H1 (cell line): ENCODE results near the gene SHLD1. TPM values are rescaled to one million over a fixed set of nuclear protein-coding genes. Genes with fewer than 3 reads are reported as not detected.
A peak's percentile ranks its signal among the peaks of the same experiment; 100 is the strongest.

Experiments used
- CTCF ChIA-PET: fragments of 300-600 bp; sonication (Branson Sonifier 250); formaldehyde crosslinking; loops from one replicate; lab custom pipeline; 2021; ENCODE audit not compliant: partially characterized antibody; lab: Charles Lee
- POLR2A ChIA-PET: fragments of 300-600 bp; sonication (Branson Sonifier 250); formaldehyde crosslinking; loops from one replicate; lab custom pipeline; 2021; ENCODE audit warnings: inconsistent platforms; ENCODE audit not compliant: partially characterized antibody; lab: Charles Lee
- DNase-seq, 2 experiments: peaks; one replicate each; pipeline versions ENCODE4 v3.0.0 to v3.0.0-alpha.2; 2010 to 2022; ENCODE audit warnings: low spot score in 2 of 2, low read depth in 1 of 2, mixed read lengths in 1 of 2
- FAIRE-seq: peaks from 2 replicates; lab custom pipeline; 2011; peaks lifted over from hg19 to GRCh38; lab: Jason Lieb, UNC
- H2AFZ ChIP-seq: 2 replicates; pipeline ENCODE4 v1.8.1; 2012; ENCODE audit warnings: low read length, inconsistent platforms
- H2AK5ac ChIP-seq: 2 replicates; pipeline ENCODE4 v1.6.1; 2013; ENCODE audit warnings: low read depth, low read length
- H2BK120ac ChIP-seq: replicated peaks from 2 replicates; pipeline ENCODE3; 2013; ENCODE audit warnings: low read depth, low read length, inconsistent platforms
- H2BK12ac ChIP-seq: 2 replicates; pipeline ENCODE4 v1.6.1; 2013; ENCODE audit warnings: low read depth, low read length
- H2BK15ac ChIP-seq: 2 replicates; pipeline ENCODE4 v1.6.1; 2013; ENCODE audit warnings: low read length
- H2BK20ac ChIP-seq: 2 replicates; pipeline ENCODE4 v1.6.1; 2013; ENCODE audit warnings: low read length
- H2BK5ac ChIP-seq: 2 replicates; pipeline ENCODE4 v1.6.1; 2013; ENCODE audit warnings: low read depth, low read length
- H3K14ac ChIP-seq: 2 replicates; pipeline ENCODE4 v1.6.1; 2013; ENCODE audit warnings: inconsistent platforms; ENCODE audit not compliant: insufficient read length
- H3K18ac ChIP-seq: 2 replicates; pipeline ENCODE4 v1.6.1; 2013; ENCODE audit warnings: low read length; ENCODE audit errors: extremely low read depth
- H3K23ac ChIP-seq: 2 replicates; pipeline ENCODE4 v1.6.1; 2013; ENCODE audit warnings: inconsistent platforms; ENCODE audit not compliant: insufficient read length
- H3K23me2 ChIP-seq: 2 replicates; pipeline ENCODE4 v1.6.1; 2013; ENCODE audit warnings: low read depth, low read length
- H3K27ac ChIP-seq: 2 replicates; pipeline ENCODE4 v1.6.1; 2011; ENCODE audit warnings: low read depth, low read length, inconsistent platforms
- H3K27me3 ChIP-seq, 4 experiments: replicated peaks in 1 of 4; 1 replicate in 1 of 4; 2 replicates in 3 of 4; pipeline versions ENCODE4 v1.6.1 to v1.8.1; 2011 to 2013; ENCODE audit warnings: low read length in 3 of 4, mild to moderate bottlenecking in 3 of 4, inconsistent platforms in 2 of 4, mixed read lengths in 2 of 4, moderate library complexity in 1 of 4; ENCODE audit not compliant: control insufficient read depth in 3 of 4, insufficient read depth in 3 of 4; ENCODE audit errors: extremely low read depth in 1 of 4
- H3K36me3 ChIP-seq, 4 experiments: 2 replicates each; pipeline versions ENCODE4 v1.6.1 to v1.8.1; 2011 to 2013; ENCODE audit warnings: mild to moderate bottlenecking in 4 of 4, low read length in 3 of 4, moderate library complexity in 2 of 4, control low read depth in 1 of 4, inconsistent platforms in 1 of 4; ENCODE audit not compliant: insufficient read depth in 4 of 4, control insufficient read depth in 2 of 4
- H3K4ac ChIP-seq: replicated peaks from 2 replicates; pipeline ENCODE3; 2013; ENCODE audit warnings: low read length, low read depth, mixed read lengths, inconsistent platforms; ENCODE audit not compliant: insufficient read length
- H3K4me1 ChIP-seq, 4 experiments: replicated peaks in 1 of 4; 1 replicate in 1 of 4; 2 replicates in 3 of 4; pipeline versions ENCODE4 v1.6.1 to v1.8.1; 2011 to 2013; ENCODE audit warnings: low read length in 3 of 4, inconsistent platforms in 2 of 4, mixed read lengths in 1 of 4; ENCODE audit not compliant: insufficient read depth in 4 of 4, control insufficient read depth in 3 of 4
- H3K4me2 ChIP-seq, 2 experiments: 2 replicates each; pipeline versions ENCODE4 v1.6.1 to v1.8.1; 2011 to 2013; ENCODE audit warnings: low read depth in 2 of 2, low read length in 2 of 2, control low read depth in 1 of 2, inconsistent platforms in 1 of 2, mild to moderate bottlenecking in 1 of 2; ENCODE audit not compliant: insufficient read depth in 1 of 2
- H3K4me3 ChIP-seq, 4 experiments: fragments of 200-600, 300-600 bp in 1 of 4; sonication (generic), shearing (Covaris generic), sonication (Bioruptor Twin) in 1 of 4; 2 replicates each; pipeline versions ENCODE4 v1.5.1 to v1.8.1; 2011 to 2016; ENCODE audit warnings: low read length in 4 of 4, low read depth in 3 of 4, control low read depth in 2 of 4, inconsistent platforms in 2 of 4, mild to moderate bottlenecking in 2 of 4, mixed read lengths in 1 of 4, moderate library complexity in 1 of 4; ENCODE audit not compliant: insufficient read depth in 2 of 4; ENCODE audit errors: extremely low read depth in 1 of 4
- H3K56ac ChIP-seq: replicated peaks from 2 replicates; pipeline ENCODE3; 2013; ENCODE audit warnings: low read depth, mild to moderate bottlenecking, mixed read lengths, low read length, inconsistent platforms; ENCODE audit not compliant: insufficient read length
- H3K79me1 ChIP-seq: 2 replicates; pipeline ENCODE4 v1.6.1; 2013; ENCODE audit warnings: low read depth, low read length, control low read depth
- H3K79me2 ChIP-seq, 2 experiments: 2 replicates each; pipeline versions ENCODE4 v1.6.1 to v1.8.1; 2012 to 2013; ENCODE audit warnings: low read length in 2 of 2, mild to moderate bottlenecking in 2 of 2, inconsistent platforms in 1 of 2; ENCODE audit not compliant: insufficient read depth in 2 of 2, control insufficient read depth in 1 of 2
- H3K9ac ChIP-seq, 4 experiments: replicated peaks in 1 of 4; 1 replicate in 1 of 4; 2 replicates in 3 of 4; pipeline versions ENCODE4 v1.6.1 to v1.8.1; 2011 to 2013; ENCODE audit warnings: low read depth in 3 of 4, low read length in 3 of 4, control low read depth in 2 of 4, mild to moderate bottlenecking in 2 of 4, moderate library complexity in 2 of 4, inconsistent platforms in 1 of 4; ENCODE audit errors: extremely low read depth in 1 of 4
- H3K9me3 ChIP-seq, 2 experiments: 2 replicates each; pipeline versions ENCODE4 v1.6.1 to v1.8.1; 2012 to 2013; ENCODE audit warnings: mild to moderate bottlenecking in 2 of 2, moderate library complexity in 2 of 2, control low read depth in 1 of 2, inconsistent platforms in 1 of 2, low read depth in 1 of 2, low read length in 1 of 2, mixed read lengths in 1 of 2; ENCODE audit not compliant: insufficient read depth in 2 of 2
- H4K20me1 ChIP-seq, 2 experiments: replicated peaks in 1 of 2; 2 replicates each; pipeline versions ENCODE3 to v1.8.1; 2011 to 2013; ENCODE audit warnings: inconsistent platforms in 2 of 2, low read length in 2 of 2, mild to moderate bottlenecking in 1 of 2; ENCODE audit not compliant: insufficient read depth in 2 of 2, control insufficient read depth in 1 of 2
- H4K5ac ChIP-seq: 2 replicates; pipeline ENCODE4 v1.6.1; 2013; ENCODE audit warnings: low read length, low read depth, mixed read lengths, inconsistent platforms; ENCODE audit not compliant: insufficient read length
- H4K8ac ChIP-seq: 2 replicates; pipeline ENCODE4 v1.8.0; 2013; ENCODE audit warnings: mild to moderate bottlenecking, moderate library complexity, low read length, inconsistent platforms; ENCODE audit not compliant: insufficient read depth; ENCODE audit errors: extremely low read depth
- H4K91ac ChIP-seq: replicated peaks from 2 replicates; pipeline ENCODE3; 2013; ENCODE audit warnings: low read length, mixed read lengths, inconsistent platforms; ENCODE audit not compliant: insufficient read length
- ATF2 ChIP-seq: IDR thresholded peaks from 2 replicates; pipeline ENCODE4 v1.6.1; 2012; ENCODE audit warnings: low read length, inconsistent platforms
- CHD2 ChIP-seq: IDR thresholded peaks from 2 replicates; pipeline ENCODE4 v1.6.1; 2012; ENCODE audit warnings: low read length, improper control_type of control experiment
- KDM5A ChIP-seq: fragments of 200-600 bp; IDR thresholded peaks from 2 replicates; pipeline ENCODE4 v1.7.1; 2012; ENCODE audit warnings: mild to moderate bottlenecking, low read length, inconsistent platforms, mixed read lengths
- NRF1 ChIP-seq: IDR thresholded peaks from 2 replicates; pipeline ENCODE4 v1.6.1; 2011; ENCODE audit warnings: mild to moderate bottlenecking, low read depth, low read length, improper control_type of control experiment
- TAF1 ChIP-seq: IDR thresholded peaks from 2 replicates; pipeline ENCODE4 v1.6.1; 2011; ENCODE audit warnings: mild to moderate bottlenecking, low read depth, low read length
- WGBS, 2 experiments: shearing (Covaris generic) in 1 of 2; methylation state at CpG; one replicate each; pipeline versions ENCODE4 v1.1.6 to v1.1.7; 2013 to 2015; ENCODE audit warnings: low lambda C conversion rate in 2 of 2, mixed read lengths in 2 of 2, inconsistent platforms in 1 of 2, low coverage in 1 of 2, missing lambda C conversion rate in 1 of 2; ENCODE audit not compliant: insufficient replicate concordance in 2 of 2, insufficient coverage in 1 of 2, insufficient read length in 1 of 2; ENCODE audit errors: extremely low coverage in 1 of 2, missing lambda C conversion rate in 1 of 2; 5-methylcytosine and 5-hydroxymethylcytosine counted together
- polyA plus RNA-seq, 7 experiments: library from polyadenylated mRNA; depleted of rRNA in 3 of 7; stranded (reverse) in 5 of 7; unstranded in 2 of 7; fragments of >200 nt in 5 of 7; fragments of 200-250 nt in 2 of 7; gene quantifications; 1 replicate in 5 of 7; 2 replicates in 1 of 7; 4 replicates in 1 of 7; pipeline versions ENCODE4 v1.2.1 to v1.2.3, GENCODE V29; 2011 to 2013; ENCODE audit warnings: missing spikeins in 2 of 7, mixed read lengths in 2 of 7
- total RNA-seq: library from RNA; stranded (reverse); fragmentation: NEBNext Ultra II Directional; extraction: Animal tissue kit (Norgen Biotek cat#: 25700); gene quantifications from 2 replicates; pipeline ENCODE4 v1.2.1, GENCODE V29; 2021

SHLD1 gene
- total and polyA plus RNA-seq, 2 of the 8 experiments (the other 6 are each of a cell fraction or from before 2014, with no cell fraction given), result 4.2 to 6.5 TPM

GRCh38 chr20:5705827-5706226 lies 44.4 kb upstream of the SHLD1 start:
- Histone ChIP-seq H4K8ac (no peak overlapping the region), H3K56ac (no peak overlapping the region), H3K9ac (no peak overlapping the region), H2AK5ac (no peak overlapping the region), H2BK120ac (no peak overlapping the region), H2BK5ac (no peak overlapping the region), H2BK12ac (no peak overlapping the region), H3K27ac (no peak overlapping the region), H2BK20ac (no peak overlapping the region), H3K4me2 (no peak overlapping the region), H3K27me3 (no peaks in the 10 kb centered on the region), H3K36me3 (no peaks in the 10 kb centered on the region), H2BK15ac (no peak overlapping the region), H4K5ac (no peak overlapping the region), H3K79me1 (no peaks in the 10 kb centered on the region), H2AFZ (0 out of 2 replicates have a peak overlapping the region, but pooled peaks have one; percentile 7), H4K91ac (no peak overlapping the region), H3K4ac (no peak overlapping the region), H3K23ac (no peak overlapping the region), H3K9me3 (peaks cover 0 to 2% of the 10 kb centered on the region in 2 experiments; a peak in 1 of 4 replicates), H3K23me2 (no peaks in the 10 kb centered on the region), H3K18ac (no peak overlapping the region), H3K79me2 (no peaks in the 10 kb centered on the region), H3K4me1 (0 out of 7 replicates have a peak, but pooled peaks cover 0 to 2% (median 0%) of the 10 kb centered on the region in 4 experiments), H3K14ac (no peak overlapping the region), H3K4me3 (no peak overlapping the region), H4K20me1 (no peaks in the 10 kb centered on the region)
- 89% methylated on average over 6 of the region's 6 CpGs; no CpG with 5 or more reads in 1 of the 2 experiments for WGBS, 2 experiments
- CTCF ChIA-PET, result no interaction called here
- FAIRE-seq (no peak), DNase-seq (no peak)
- TF ChIP-seq KDM5A, result no peak
- no peak for TF ChIP-seq CHD2
- no peak for TF ChIP-seq TAF1
- no peak for TF ChIP-seq ATF2
- TF ChIP-seq NRF1, result no peak
- POLR2A ChIA-PET, result no interaction called here
